Gastrocnemius medialis (tissue), 4 donors: ENCODE data around the gene SNPH.

ENCODE experiments used
- CTCF ChIP-seq, 5 experiments: fragments of 450-650 bp in 3 of 5; fragments of 200-600 bp in 2 of 5; sonication (generic) in 2 of 5; IDR thresholded peaks in 4 of 5; conservative IDR thresholded peaks in 1 of 5; 1 replicate in 4 of 5; 2 replicates in 1 of 5; pipeline ENCODE4 v1.5.1; 2016 to 2019; ENCODE audit warnings: antibody characterized with exemption in 5 of 5, mild to moderate bottlenecking in 3 of 5, moderate library complexity in 3 of 5
- POLR2A ChIP-seq, 2 donors: fragments of 450-650 bp; IDR thresholded peaks; one replicate each; pipeline ENCODE4 v1.6.1; 2017; ENCODE audit warnings: antibody characterized with exemption in 2 of 2, mild to moderate bottlenecking in 2 of 2, moderate library complexity in 2 of 2

GRCh38 chr20:1266167-1266973 is at the start of gene SNPH:
- TF ChIP-seq CTCF (IDR thresholded peaks at IDR 0.05 in 4 of 5, conservative IDR thresholded peaks at IDR 0.05 in 1 of 5) (peak in 2 of 5 experiments; percentile 14 to 15), POLR2A (IDR thresholded peaks at IDR 0.05) (peak in 1 of 2 donors; percentile 17)
